Stimulated activated CD4-positive, alpha-beta T cell treated with anti-CD3 and anti-CD28 coated beads, Interleukin-12 subunit alpha, Interleukin-12 subunit beta, amount 100 ng/mL, for 48 hours (primary cell): ENCODE measurements around the gene C18orf63.
"Not testable (repeated sequence)": the region's sequence is repeated elsewhere in the genome, so short reads cannot be mapped to it uniquely, and the experiment has no call there.

Experiments used
- DNase-seq, 3 donors: peaks; one replicate each; pipeline ENCODE4 v3.0.0-alpha.2; 2020; ENCODE audit warnings: low read depth in 2 of 3, low spot score in 1 of 3

The C18orf63 gene

GRCh38 chr18:74326791-74327190 lies 11.2 kb downstream of the C18orf63 start:
- not testable (repeated sequence) for DNase-seq

- no peak for DNase-seq
These were observed 12.6 kb downstream of the C18orf63 start for GRCh38 chr18:74328206-74328605.

- DNase-seq: no peak
These were observed 14.1 kb downstream of the C18orf63 start for GRCh38 chr18:74329688-74330205.

- DNase-seq: no peak
These were observed 15.8 kb downstream of the C18orf63 start for GRCh38 chr18:74331404-74331803.

GRCh38 chr18:74333091-74333490 lies 17.5 kb downstream of the C18orf63 start:
- no peak for DNase-seq

GRCh38 chr18:74334242-74334893 lies 18.7 kb downstream of the C18orf63 start:
- no peak for DNase-seq

GRCh38 chr18:74336656-74337055 lies 21.0 kb downstream of the C18orf63 start:
- no peak for DNase-seq

- no peak for DNase-seq
These were observed 21.7 kb downstream of the C18orf63 start for GRCh38 chr18:74337155-74337911.

GRCh38 chr18:74337912-74338309 lies 22.3 kb downstream of the C18orf63 start:
- no peak for DNase-seq

GRCh38 chr18:74342416-74343043 lies 26.9 kb downstream of the C18orf63 start:
- peak in 1 of 3 donors; percentile 26 for DNase-seq

- DNase-seq: no peak
These were observed 30.6 kb downstream of the C18orf63 start for GRCh38 chr18:74346206-74346605.

- DNase-seq: no peak
These were observed 32.9 kb downstream of the C18orf63 start for GRCh38 chr18:74348581-74348980.

GRCh38 chr18:74351354-74351753 lies 35.7 kb downstream of the C18orf63 start:
- DNase-seq: no peak

- peak in 1 of 3 donors; percentile 17 for DNase-seq
These were observed 37.6 kb downstream of the C18orf63 start for GRCh38 chr18:74353169-74353775.

- DNase-seq: no peak
These were observed 41.3 kb downstream of the C18orf63 start for GRCh38 chr18:74356959-74357358.

- no peak for DNase-seq
These were observed 45.4 kb downstream of the C18orf63 start for GRCh38 chr18:74360852-74361655.

GRCh38 chr18:74367905-74368304 lies 52.3 kb downstream of the C18orf63 start:
- DNase-seq: no peak

- DNase-seq: no peak
These were observed 53.5 kb downstream of the C18orf63 start for GRCh38 chr18:74368901-74369705.

- DNase-seq: no peak
These were observed 54.5 kb downstream of the C18orf63 start for GRCh38 chr18:74370115-74370514.

- peak in 1 of 3 donors; percentile 23 for DNase-seq
These were observed 57.8 kb downstream of the C18orf63 start for GRCh38 chr18:74373428-74373827.
